IMR-90 (cell line): Measurements from ENCODE around the gene CCR5AS.

ENCODE experiments used
- BHLHE40 ChIP-seq: fragments of 150-350 bp; IDR thresholded peaks from 2 replicates; pipeline ENCODE4 v1.6.1; 2016; ENCODE audit warnings: mild to moderate bottlenecking, low read depth, low read length
- CEBPB ChIP-seq: IDR thresholded peaks from 2 replicates; pipeline ENCODE4 v1.6.1; 2012; ENCODE audit warnings: low read depth, low read length, improper control_type of control experiment
- CHD1 ChIP-seq: IDR thresholded peaks from 2 replicates; pipeline ENCODE4 v1.6.1; 2012; ENCODE audit warnings: low read depth, low read length, improper control_type of control experiment
- FOS ChIP-seq: fragments of 150-350 bp; IDR thresholded peaks from 2 replicates; pipeline ENCODE4 v1.6.1; 2016; ENCODE audit warnings: low read depth, low read length
- MAFK ChIP-seq: IDR thresholded peaks from 2 replicates; pipeline ENCODE4 v1.6.1; 2012; ENCODE audit warnings: low read depth, low read length, improper control_type of control experiment
- MAZ ChIP-seq: IDR thresholded peaks from 2 replicates; pipeline ENCODE4 v1.6.1; 2012; ENCODE audit warnings: low read depth, mild to moderate bottlenecking, low read length, improper control_type of control experiment, moderate library complexity, borderline replicate concordance
- MXI1 ChIP-seq: IDR thresholded peaks from 2 replicates; pipeline ENCODE4 v1.6.1; 2012; ENCODE audit warnings: low read depth, mild to moderate bottlenecking, low read length, moderate library complexity, borderline replicate concordance
- POLR2A ChIP-seq: IDR thresholded peaks from 2 replicates; pipeline ENCODE4 v1.6.1; 2012; ENCODE audit warnings: mild to moderate bottlenecking, low read depth, low read length
- RAD21 ChIP-seq: IDR thresholded peaks from 2 replicates; pipeline ENCODE4 v1.6.1; 2012; ENCODE audit warnings: low read length, improper control_type of control experiment
- RFX5 ChIP-seq: IDR thresholded peaks from 2 replicates; pipeline ENCODE4 v1.8.0; 2012; ENCODE audit warnings: low read depth, mild to moderate bottlenecking, low read length, moderate library complexity
- SMC3 ChIP-seq: fragments of 150-350 bp; IDR thresholded peaks from 2 replicates; pipeline ENCODE4 v1.6.1; 2016; ENCODE audit warnings: low read depth, mild to moderate bottlenecking, antibody characterized with exemption, low read length, moderate library complexity
- TF ChIP-seq, protein P1 (sequence below): conservative IDR thresholded peaks from 2 replicates; pipeline ENCODE4 v1.5.1; 2012; ENCODE audit warnings: mild to moderate bottlenecking, low read depth, low read length, improper control_type of control experiment
- TF ChIP-seq, protein P2 (sequence below): fragments of 150-350 bp; IDR thresholded peaks from 2 replicates; pipeline ENCODE4 v1.6.1; 2016; ENCODE audit warnings: low read depth, mild to moderate bottlenecking, low read length, moderate library complexity, borderline replicate concordance

DNA sequence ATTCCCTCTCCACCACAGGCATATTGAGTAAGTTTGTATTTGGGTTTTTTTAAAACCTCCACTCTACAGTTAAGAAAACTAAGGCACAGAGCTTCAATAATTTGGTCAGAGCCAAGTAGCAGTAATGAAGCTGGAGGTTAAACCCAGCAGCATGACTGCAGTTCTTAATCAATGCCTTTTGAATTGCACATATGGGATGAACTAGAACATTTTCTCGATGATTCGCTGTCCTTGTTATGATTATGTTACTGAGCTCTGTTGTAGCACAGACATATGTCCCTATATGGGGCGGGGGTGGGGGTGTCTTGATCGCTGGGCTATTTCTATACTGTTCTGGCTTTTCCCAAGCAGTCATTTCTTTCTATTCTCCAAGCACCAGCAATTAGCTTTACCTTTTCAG lies 37.7 kb downstream of the CCR5AS start:
- no peak for TF ChIP-seq MXI1
- no peak for TF ChIP-seq POLR2A
- TF ChIP-seq, protein P1, sequence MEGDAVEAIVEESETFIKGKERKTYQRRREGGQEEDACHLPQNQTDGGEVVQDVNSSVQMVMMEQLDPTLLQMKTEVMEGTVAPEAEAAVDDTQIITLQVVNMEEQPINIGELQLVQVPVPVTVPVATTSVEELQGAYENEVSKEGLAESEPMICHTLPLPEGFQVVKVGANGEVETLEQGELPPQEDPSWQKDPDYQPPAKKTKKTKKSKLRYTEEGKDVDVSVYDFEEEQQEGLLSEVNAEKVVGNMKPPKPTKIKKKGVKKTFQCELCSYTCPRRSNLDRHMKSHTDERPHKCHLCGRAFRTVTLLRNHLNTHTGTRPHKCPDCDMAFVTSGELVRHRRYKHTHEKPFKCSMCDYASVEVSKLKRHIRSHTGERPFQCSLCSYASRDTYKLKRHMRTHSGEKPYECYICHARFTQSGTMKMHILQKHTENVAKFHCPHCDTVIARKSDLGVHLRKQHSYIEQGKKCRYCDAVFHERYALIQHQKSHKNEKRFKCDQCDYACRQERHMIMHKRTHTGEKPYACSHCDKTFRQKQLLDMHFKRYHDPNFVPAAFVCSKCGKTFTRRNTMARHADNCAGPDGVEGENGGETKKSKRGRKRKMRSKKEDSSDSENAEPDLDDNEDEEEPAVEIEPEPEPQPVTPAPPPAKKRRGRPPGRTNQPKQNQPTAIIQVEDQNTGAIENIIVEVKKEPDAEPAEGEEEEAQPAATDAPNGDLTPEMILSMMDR: no peak
- TF ChIP-seq CHD1: no peak
- no peak for TF ChIP-seq RAD21
- no peak for TF ChIP-seq MAFK
- TF ChIP-seq RFX5: no peak
- TF ChIP-seq SMC3: no peak
- TF ChIP-seq BHLHE40: no peak
- TF ChIP-seq, protein P2, sequence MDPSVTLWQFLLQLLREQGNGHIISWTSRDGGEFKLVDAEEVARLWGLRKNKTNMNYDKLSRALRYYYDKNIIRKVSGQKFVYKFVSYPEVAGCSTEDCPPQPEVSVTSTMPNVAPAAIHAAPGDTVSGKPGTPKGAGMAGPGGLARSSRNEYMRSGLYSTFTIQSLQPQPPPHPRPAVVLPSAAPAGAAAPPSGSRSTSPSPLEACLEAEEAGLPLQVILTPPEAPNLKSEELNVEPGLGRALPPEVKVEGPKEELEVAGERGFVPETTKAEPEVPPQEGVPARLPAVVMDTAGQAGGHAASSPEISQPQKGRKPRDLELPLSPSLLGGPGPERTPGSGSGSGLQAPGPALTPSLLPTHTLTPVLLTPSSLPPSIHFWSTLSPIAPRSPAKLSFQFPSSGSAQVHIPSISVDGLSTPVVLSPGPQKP: no peak
- no peak for TF ChIP-seq MAZ
- no peak for TF ChIP-seq CEBPB
- no peak for TF ChIP-seq FOS
